Testis (tissue), 3 donors: ENCODE results near the gene MCRIP1. TPM values are rescaled to one million over a fixed set of nuclear protein-coding genes. Genes with fewer than 3 reads are reported as not detected.
A peak's percentile ranks its signal among the peaks of the same experiment; 100 is the strongest.

Experiments
- DNase-seq: peaks from one replicate; pipeline ENCODE4 v3.0.0-alpha.2; 2019
- H3K27ac ChIP-seq, 2 donors: fragments of 200-600 bp; sonication (generic); one replicate each; pipeline ENCODE4 v1.5.1; 2019
- H3K27me3 ChIP-seq: fragments of 200-600 bp; sonication (generic); one replicate; pipeline ENCODE4 v1.5.1; 2019
- H3K36me3 ChIP-seq: fragments of 200-600 bp; sonication (generic); one replicate; pipeline ENCODE4 v1.5.1; 2017; ENCODE audit warnings: low read depth; ENCODE audit errors: missing control alignments
- H3K4me1 ChIP-seq: fragments of 200-600 bp; sonication (generic); one replicate; pipeline ENCODE4 v1.5.1; 2019
- H3K4me3 ChIP-seq, 2 donors: fragments of 200-600 bp; sonication (generic); one replicate each; pipeline ENCODE4 v1.5.1; 2017 to 2019
- H3K9me3 ChIP-seq: fragments of 200-600 bp; sonication (generic); one replicate; pipeline ENCODE4 v1.5.1; 2017
- POLR2A ChIP-seq: fragments of 450-650 bp; IDR thresholded peaks from one replicate; pipeline ENCODE4 v1.6.1; 2017; ENCODE audit warnings: antibody characterized with exemption, mild to moderate bottlenecking, moderate library complexity
- WGBS, 2 donors: methylation state at CpG; one replicate each; pipeline ENCODE4 v1.1.5; 2018; 5-methylcytosine and 5-hydroxymethylcytosine counted together
- intact Hi-C: fragments of 100-400 bp; cut with DNase I; formaldehyde crosslinking; loops from one replicate; pipeline ENCODE4 v1.15.1; 2023; ENCODE audit warnings: low total_unique reads
- polyA plus RNA-seq: library from polyadenylated mRNA; stranded (reverse); fragments of 350-450 nt; fragmentation: Illumina TruSeq; extraction: RNeasy Lipid Tissue Mini Kit (QIAGEN cat#74804); gene quantifications from one replicate; pipeline ENCODE4 v1.2.3, GENCODE V29; 2014; ENCODE audit warnings: low read depth, low replicate concordance; ENCODE audit not compliant: insufficient read depth
- total RNA-seq, 2 donors: library from RNA; depleted of rRNA; stranded (reverse); fragments of >200 nt; gene quantifications; one replicate each; pipeline ENCODE4 v1.2.3, GENCODE V29; 2016
- TF ChIP-seq, protein P1 (sequence below), 3 experiments: fragments of 450-650 bp in 2 of 3; fragments of 200-600 bp in 1 of 3; sonication (generic) in 1 of 3; IDR thresholded peaks; one replicate each; pipeline ENCODE4 v1.5.1; 2016 to 2019; ENCODE audit warnings: antibody characterized with exemption in 3 of 3, mild to moderate bottlenecking in 2 of 3, moderate library complexity in 1 of 3

The MCRIP1 gene
- total and polyA plus RNA-seq, 3 donors from 2014 or later: 160 to 206 (median 181) TPM

- intact Hi-C loops: no loop called here
- 13 to 23% methylated on average over 13 to 18 of the region's 18 CpGs for WGBS, 2 donors
- peak; percentile 35 for DNase-seq
- TF ChIP-seq, protein P1, sequence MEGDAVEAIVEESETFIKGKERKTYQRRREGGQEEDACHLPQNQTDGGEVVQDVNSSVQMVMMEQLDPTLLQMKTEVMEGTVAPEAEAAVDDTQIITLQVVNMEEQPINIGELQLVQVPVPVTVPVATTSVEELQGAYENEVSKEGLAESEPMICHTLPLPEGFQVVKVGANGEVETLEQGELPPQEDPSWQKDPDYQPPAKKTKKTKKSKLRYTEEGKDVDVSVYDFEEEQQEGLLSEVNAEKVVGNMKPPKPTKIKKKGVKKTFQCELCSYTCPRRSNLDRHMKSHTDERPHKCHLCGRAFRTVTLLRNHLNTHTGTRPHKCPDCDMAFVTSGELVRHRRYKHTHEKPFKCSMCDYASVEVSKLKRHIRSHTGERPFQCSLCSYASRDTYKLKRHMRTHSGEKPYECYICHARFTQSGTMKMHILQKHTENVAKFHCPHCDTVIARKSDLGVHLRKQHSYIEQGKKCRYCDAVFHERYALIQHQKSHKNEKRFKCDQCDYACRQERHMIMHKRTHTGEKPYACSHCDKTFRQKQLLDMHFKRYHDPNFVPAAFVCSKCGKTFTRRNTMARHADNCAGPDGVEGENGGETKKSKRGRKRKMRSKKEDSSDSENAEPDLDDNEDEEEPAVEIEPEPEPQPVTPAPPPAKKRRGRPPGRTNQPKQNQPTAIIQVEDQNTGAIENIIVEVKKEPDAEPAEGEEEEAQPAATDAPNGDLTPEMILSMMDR (IDR thresholded peaks at IDR 0.05): no peak
- TF ChIP-seq POLR2A: no peak
- Histone ChIP-seq H3K4me1 (peaks cover 12% of the 10 kb centered on the region), H3K9me3 (no peaks in the 10 kb centered on the region), H3K27ac (peak overlapping the region; percentile 56 to 83), H3K36me3 (no peaks in the 10 kb centered on the region), H3K4me3 (peak overlapping the region; percentile 84), H3K27me3 (no peaks in the 10 kb centered on the region)
Observed at GRCh38 chr17:81831957-81832607, 1.0 kb downstream of the MCRIP1 start.

DNA sequence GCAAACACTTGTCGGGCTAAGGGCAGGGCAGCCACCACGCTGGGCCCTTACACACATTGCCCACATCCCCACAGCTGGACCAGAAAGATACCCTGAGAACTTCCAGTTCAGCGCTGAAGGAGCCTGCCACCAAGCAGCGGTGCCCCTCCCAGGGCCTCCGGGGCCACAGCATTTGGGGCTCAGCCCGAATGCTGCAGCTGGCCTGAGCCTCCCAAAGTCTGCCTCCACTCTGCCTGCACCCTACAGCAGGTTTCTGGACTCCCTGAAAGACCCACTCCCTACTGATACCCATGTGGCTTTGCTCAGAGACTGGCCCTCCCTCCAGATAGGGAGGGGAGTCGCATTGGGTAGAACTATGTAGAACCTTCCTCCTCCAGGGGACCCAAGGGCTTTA, 1.5 kb downstream of the MCRIP1 start:
- 66 to 78% methylated on average over 3 to 6 of the region's 7 CpGs for WGBS, 2 donors
- TF ChIP-seq POLR2A: no peak
- TF ChIP-seq, protein P1 (IDR thresholded peaks at IDR 0.05): no peak
- no peak overlapping the region for H3K27ac ChIP-seq
- no peak for DNase-seq
- H3K9me3 ChIP-seq: no peaks in the 10 kb centered on the region
- peaks cover 12% of the 10 kb centered on the region for H3K4me1 ChIP-seq
- intact Hi-C loops: no loop called here
- H3K36me3 ChIP-seq: no peaks in the 10 kb centered on the region
- H3K4me3 ChIP-seq: peak overlapping the region in 1 of 2 donors; percentile 84
- H3K27me3 ChIP-seq: no peaks in the 10 kb centered on the region

GRCh38 chr17:81829858-81830257, 3.2 kb downstream of the MCRIP1 start:
- Histone ChIP-seq H3K27ac (no peak overlapping the region), H3K36me3 (no peaks in the 10 kb centered on the region), H3K4me1 (peaks cover 12% of the 10 kb centered on the region), H3K27me3 (no peaks in the 10 kb centered on the region), H3K9me3 (no peaks in the 10 kb centered on the region), H3K4me3 (no peak overlapping the region)
- TF ChIP-seq, protein P1 (IDR thresholded peaks at IDR 0.05): no peak
- TF ChIP-seq POLR2A: no peak
- no peak for DNase-seq
- intact Hi-C loops: no loop called here
- WGBS, 2 donors: 83 to 100% methylated on average over 6 of the region's 6 CpGs

- TF ChIP-seq, protein P1 (IDR thresholded peaks at IDR 0.05): no peak
- no peak for TF ChIP-seq POLR2A
- H3K27me3 ChIP-seq: no peaks in the 10 kb centered on the region
- DNase-seq: no peak
- H3K4me1 ChIP-seq: peaks cover 12% of the 10 kb centered on the region
- H3K9me3 ChIP-seq: no peaks in the 10 kb centered on the region
- no peaks in the 10 kb centered on the region for H3K36me3 ChIP-seq
- no peak overlapping the region for H3K27ac ChIP-seq
- 81 to 95% methylated on average over 7 of the region's 7 CpGs for WGBS, 2 donors
- no peak overlapping the region for H3K4me3 ChIP-seq
- intact Hi-C loops: no loop called here
Observed at GRCh38 chr17:81828656-81829055, 4.4 kb downstream of the MCRIP1 start.
